Endothelial cell of hepatic sinusoid (primary cell): ENCODE results near the gene INPP4B.

Source experiments
- in situ Hi-C: cut with HindIII; loops from 2 replicates; pipeline ENCODE4 v1.10.0; 2017; ENCODE audit warnings: low sequenced_read_pairs

Gene INPP4B

DNA sequence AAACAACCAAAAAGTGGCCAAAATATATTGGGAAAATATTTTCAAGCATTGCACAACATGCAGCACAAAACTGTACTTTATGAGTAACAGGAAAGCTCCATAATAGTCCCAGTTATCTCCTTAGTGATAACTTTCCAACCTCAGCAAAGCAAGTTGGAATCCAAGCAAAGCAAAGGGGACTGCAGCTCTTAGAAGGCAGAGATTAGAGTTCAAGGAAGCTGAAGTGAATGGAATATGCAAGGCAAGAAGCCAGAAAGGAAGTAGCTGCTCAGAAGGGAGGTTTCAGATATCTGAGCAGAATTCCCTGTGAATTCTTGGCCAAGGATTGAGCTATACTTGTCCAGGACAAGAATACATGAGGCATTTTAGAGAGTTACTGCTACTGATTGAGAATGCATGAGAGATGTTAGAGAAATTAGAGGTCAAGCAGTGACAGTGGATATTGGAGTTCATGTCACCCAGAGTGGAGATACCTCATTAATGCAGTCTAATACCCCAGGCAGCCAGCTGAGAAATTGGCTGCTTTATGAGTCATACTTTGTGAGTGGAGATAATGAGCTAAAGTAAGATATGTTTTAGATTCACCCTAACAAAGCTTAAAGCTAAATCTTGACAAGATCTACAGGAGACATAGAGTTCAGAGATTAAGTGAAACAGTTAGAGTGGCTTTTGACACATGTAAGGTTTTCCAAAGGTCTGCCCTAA is 102.8 kb downstream of the INPP4B start:
- in situ Hi-C loops = loop anchor here (5.0 kb wide), 1 partner anchor 54 kb away; no protein-coding TSS in a partner anchor

GRCh38 chr4:142741995-142742394 is 104.1 kb downstream of the INPP4B start:
- in situ Hi-C loops = loop anchor here (5.0 kb wide), 1 partner anchor 55 kb away; no protein-coding TSS in a partner anchor

GRCh38 chr4:142728233-142728632 is 117.9 kb downstream of the INPP4B start:
- in situ Hi-C loops = no loop called here

- in situ Hi-C loops = no loop called here
These were observed 119.0 kb downstream of the INPP4B start for GRCh38 chr4:142727149-142727548.

DNA sequence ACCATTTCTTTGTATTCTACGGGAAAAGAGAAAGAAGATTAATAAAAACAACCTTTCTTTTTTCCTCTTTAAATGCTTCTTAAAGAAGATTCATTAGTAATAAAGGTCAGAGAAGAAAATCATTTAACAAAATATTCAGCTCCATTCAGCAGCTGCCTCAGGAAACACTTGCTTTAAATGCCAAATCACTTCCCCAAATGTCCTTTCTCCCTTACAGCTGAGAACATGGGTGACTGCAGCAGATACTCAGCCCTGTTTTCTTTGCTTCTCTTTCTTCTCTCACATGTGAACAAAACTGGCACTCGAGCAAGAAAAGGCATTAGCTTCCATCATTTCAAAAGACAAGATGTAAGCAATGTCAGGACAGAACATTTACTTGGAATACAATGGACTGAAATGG is 120.2 kb downstream of the INPP4B start:
- in situ Hi-C loops = no loop called here

DNA sequence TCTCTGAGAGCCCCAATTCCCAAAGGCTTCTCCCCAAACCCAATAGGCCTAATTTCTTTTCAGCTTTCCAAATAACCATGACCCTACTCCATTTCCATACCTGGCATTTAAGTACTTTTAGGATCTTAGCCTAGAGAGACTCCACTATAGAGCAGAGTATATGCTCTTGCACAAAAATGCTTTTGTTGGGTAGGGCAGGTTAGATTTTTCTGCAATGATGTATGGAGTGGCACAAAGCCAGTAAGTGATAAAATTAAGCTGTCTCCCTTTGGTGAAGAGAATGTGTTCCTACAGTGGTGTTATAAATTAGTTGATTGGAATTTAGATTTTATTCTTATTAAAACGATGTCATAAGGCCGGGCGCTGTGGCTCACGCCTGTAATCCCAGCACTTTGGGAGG is 124.9 kb downstream of the INPP4B start:
- in situ Hi-C loops = no loop called here

DNA sequence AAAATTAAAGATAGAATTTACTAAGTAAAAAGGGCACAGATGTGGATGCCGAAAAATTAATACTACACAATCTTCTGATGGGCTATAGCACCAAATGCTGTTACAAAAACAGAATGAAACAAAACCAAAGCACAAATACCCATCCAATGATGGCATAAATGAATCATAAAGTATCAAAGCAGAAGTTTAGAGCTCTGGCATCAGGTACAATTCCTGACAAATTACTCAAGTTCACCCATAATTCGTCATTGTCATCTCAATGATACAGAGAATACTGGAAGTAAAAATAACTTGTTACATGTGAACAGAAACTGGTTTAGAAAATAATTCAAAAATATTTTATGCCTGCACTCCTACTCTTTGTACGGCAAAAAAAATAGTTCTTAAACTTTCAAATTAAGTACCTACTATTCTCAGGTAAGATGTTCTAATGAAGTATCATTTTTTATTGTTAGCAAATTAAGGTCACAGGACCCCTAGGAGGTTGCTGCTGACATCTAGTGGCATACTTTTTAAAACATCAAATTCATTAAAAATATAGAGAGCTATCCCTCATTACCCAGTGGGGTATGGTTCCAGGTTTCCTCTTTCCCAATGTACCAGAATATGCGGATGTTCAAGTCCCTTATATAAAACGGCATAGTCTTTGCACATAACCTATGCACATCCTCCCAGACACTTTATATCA is 126.1 kb downstream of the INPP4B start:
- in situ Hi-C loops = no loop called here

DNA sequence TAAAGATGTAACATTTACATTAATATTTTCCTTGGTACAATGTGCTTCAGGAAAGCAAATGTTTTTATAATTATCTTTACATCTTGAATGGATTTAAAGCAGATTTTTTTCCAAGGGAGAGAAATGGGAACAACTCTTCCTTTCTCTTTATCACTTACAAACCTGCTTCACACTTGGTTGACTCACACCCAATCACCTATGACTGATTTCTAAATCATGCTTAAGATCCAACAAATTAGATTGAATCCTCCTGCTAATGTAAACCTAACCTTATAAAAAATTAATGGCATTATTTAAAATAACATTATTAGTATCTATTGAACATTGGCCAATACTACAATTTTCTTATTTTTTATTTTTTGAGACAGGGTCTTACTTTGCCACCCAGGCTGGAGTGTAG is 127.1 kb downstream of the INPP4B start:
- in situ Hi-C loops = no loop called here

DNA sequence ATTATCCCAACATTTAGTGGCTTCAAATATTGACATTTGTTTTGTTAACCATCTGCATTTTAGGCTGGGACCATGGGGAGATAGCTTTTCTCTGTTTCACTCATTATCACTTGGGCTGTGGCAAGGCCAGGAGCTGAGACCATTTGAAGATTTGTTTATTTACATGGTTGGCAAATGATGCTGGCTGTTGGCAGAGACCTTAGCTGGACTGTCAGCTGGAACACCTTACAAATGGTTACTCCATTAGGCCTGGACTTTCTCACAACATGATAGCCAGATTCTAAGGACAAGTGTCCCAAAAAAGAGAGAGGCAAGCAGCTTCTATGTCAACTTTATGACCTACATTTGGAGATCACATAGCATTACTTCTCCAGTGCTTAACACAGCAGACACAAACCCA is 130.4 kb downstream of the INPP4B start:
- in situ Hi-C loops = no loop called here

DNA sequence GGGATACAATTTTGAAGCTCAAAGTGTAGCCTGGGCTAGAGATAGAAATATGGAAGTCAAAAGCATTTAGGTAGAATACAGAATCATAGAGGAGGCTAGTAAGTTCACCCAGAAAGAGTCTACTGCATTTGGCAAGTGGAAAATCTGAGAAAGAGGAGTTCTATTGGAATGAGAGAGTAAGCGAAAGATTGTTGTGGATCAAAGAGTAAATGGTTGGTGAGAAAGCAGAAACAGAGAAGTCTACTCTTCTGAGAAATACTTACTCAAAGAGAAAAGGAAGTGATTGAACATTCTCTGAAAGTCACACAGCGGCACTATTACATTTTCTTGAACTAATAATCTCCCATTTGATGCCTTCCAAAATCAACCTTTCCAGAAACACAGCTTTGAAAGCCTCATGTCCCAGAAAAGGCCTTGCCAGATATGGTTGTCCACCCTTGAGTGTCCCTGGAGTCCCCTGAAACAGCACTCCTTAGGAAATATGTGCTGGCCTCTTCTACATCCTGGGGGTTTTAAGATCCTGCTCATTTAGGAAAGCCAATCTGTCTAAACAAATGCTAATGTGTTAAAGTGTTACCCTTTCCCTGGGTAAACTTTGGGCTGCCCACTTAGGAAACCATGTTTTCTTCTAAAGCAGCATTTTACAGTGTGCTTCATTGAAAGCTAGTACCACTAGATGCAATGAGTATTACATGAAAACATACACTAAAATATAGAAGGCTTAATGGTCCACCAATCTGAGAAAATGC is 132.6 kb downstream of the INPP4B start:
- in situ Hi-C loops = no loop called here

- in situ Hi-C loops = no loop called here
These were observed 137.9 kb downstream of the INPP4B start for GRCh38 chr4:142708231-142708630.

GRCh38 chr4:142707401-142707800 is 138.7 kb downstream of the INPP4B start:
- in situ Hi-C loops = no loop called here

GRCh38 chr4:142706381-142706780 is 139.7 kb downstream of the INPP4B start:
- in situ Hi-C loops = no loop called here

- in situ Hi-C loops = no loop called here
These were observed 140.3 kb downstream of the INPP4B start for GRCh38 chr4:142705820-142706219.

GRCh38 chr4:142703694-142704309 is 142.3 kb downstream of the INPP4B start:
- in situ Hi-C loops = no loop called here

- in situ Hi-C loops = no loop called here
These were observed 145.1 kb downstream of the INPP4B start for GRCh38 chr4:142701017-142701416.

- in situ Hi-C loops = no loop called here
These were observed 145.6 kb downstream of the INPP4B start for GRCh38 chr4:142700531-142700930.

DNA sequence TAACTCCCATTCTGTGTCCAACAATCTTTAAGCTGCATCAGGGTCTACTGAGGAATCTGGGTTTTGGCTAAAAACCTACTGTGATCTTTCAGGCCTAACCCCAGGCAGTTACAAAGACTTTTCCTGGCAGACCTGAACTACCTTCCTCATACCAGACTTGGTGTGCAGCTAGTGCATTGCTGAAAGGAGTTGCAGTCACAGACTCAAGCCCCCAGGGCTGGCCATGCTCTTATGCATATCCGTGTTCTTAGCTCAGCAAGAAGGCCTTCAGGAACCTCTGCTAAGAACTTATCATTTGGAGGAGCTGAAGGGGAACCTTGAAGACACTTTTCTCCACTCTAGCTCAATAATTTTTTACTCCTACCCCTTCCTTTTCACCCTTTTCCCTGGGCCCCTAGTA is 147.5 kb downstream of the INPP4B start:
- in situ Hi-C loops = no loop called here

- in situ Hi-C loops = no loop called here
These were observed 148.2 kb downstream of the INPP4B start for GRCh38 chr4:142697928-142698327.

DNA sequence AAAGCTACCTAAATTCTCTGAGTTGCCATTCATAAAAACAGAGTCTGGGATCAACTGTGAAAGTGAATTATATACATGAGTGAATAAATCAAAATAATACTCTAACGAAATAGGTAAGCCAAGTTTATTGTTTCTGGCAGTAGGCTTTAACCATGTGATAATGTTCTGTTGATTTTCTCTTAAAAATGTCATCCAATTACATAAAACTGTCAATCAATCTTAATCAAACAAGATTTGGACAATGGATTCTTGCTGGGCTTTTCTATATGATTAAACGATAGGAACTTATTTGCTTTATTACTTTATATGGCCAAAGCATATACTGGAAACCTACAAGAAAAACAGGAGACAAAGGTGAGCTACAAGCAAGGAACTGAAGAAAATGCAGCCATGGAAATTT is 148.8 kb downstream of the INPP4B start:
- in situ Hi-C loops = no loop called here
